RKO (cell line): Measurements from ENCODE around the gene KRTAP12-2.
"Not testable (repeated sequence)": the region's sequence is repeated elsewhere in the genome, so short reads cannot be mapped to it uniquely, and the experiment has no call there.

ENCODE experiments used
- DNase-seq: peaks from one replicate; pipeline ENCODE4 v3.0.0-alpha.2; 2016; ENCODE audit warnings: low spot score

KRTAP12-2 gene

GRCh38 chr21:44650265-44650972, 16.3 kb downstream of the KRTAP12-2 start:
- no peak for DNase-seq

- DNase-seq = no peak
Observed at GRCh38 chr21:44649521-44650100, 17.1 kb downstream of the KRTAP12-2 start.

- DNase-seq = no peak
Observed at GRCh38 chr21:44648557-44649311, 18.0 kb downstream of the KRTAP12-2 start.

DNA sequence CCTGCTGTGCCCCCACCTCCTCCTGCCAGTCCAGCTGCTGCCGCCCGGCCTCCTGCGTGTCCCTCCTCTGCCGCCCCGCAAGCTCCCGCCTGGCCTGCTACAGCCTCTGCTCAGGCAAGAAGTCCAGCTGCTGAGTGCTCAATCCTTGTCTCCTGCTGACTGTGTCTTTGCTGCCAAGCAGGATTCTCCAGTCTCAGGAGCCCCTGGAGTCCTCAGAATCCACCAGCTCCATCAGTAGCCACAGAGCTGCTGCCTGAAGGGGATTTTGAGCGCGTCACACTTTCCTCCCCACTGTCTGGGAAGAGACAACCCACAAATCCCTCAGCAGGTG, 19.5 kb downstream of the KRTAP12-2 start:
- DNase-seq = no peak

DNA sequence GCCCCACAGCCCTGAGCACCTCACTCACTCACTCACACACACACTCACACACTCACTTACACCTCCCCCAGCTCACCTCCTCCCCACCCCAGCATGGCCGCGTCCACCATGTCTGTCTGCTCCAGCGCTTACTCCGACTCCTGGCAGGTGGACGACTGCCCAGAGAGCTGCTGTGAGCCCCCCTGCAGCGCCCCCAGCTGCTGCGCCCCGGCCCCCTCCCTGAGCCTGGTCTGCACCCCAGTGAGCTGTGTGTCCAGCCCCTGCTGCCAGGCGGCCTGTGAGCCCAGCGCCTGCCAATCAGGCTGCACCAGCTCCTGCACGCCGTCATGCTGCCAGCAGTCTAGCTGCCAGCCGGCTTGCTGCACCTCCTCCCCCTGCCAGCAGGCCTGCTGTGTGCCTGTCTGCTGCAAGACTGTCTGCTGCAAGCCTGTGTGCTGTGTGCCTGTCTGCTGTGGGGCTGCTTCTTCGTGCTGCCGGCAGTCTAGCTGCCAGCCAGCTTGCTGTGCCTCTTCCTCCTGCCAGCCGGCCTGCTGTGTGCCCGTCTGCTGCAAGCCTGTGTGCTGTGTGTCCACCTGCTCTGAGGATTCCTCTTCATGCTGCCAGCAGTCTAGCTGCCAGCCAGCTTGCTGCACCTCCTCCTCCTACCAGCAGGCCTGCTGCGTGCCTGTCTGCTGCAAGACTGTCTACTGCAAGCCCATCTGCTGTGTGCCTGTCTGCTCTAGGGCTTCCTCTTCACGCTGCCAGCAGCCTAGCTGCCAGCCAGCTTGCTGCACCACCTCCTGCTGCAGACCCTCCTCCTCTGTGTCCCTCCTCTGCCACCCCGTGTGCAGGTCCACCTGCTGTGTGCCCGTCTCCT, 20.1 kb downstream of the KRTAP12-2 start, which contains the start of gene KRTAP10-11:
TSS of gene KRTAP10-11 (plus strand) at position 49 of the 856 bp plus-strand sequence. CDS start at position 94, 45 bp downstream.
- DNase-seq = not testable (repeated sequence)

DNA sequence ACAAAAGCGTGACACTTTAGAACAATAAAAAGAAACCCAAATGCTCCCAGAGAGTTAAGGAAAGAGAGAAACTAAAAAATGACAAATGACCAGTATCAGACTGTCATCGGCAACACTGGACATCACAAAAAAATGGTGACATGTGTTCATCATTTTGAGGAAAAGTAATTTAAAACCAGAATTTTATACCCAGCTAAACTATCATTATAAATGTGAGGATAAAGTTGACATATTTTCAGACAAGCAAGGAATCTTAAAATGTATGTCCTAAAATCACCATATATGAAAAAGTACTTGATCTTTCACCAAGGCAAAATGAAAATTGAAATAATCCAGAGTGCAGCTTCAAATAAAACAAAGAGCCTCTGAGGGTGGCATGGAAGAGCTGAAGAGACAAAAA, 21.8 kb downstream of the KRTAP12-2 start:
- DNase-seq = no peak

- no peak for DNase-seq
Observed at GRCh38 chr21:44643741-44644310, 22.9 kb downstream of the KRTAP12-2 start.

GRCh38 chr21:44640761-44641160, 26.0 kb downstream of the KRTAP12-2 start:
- no peak for DNase-seq

DNA sequence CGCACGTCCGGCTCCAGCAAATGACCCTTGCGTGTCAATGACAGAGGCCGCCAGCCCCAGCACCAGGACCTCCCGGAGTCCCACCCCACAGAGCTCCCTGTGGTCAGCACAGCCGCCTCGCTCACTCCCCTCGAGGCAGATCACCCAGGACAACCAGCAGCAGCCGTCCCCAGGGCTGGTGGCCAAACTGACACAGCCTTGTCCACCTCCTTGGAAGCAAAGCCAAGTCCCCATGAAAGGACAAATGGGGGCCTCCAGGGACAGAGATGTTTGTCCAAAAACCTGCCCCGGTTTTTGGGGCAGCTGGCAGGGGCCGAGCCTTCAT, 27.4 kb downstream of the KRTAP12-2 start:
- DNase-seq = no peak

DNA sequence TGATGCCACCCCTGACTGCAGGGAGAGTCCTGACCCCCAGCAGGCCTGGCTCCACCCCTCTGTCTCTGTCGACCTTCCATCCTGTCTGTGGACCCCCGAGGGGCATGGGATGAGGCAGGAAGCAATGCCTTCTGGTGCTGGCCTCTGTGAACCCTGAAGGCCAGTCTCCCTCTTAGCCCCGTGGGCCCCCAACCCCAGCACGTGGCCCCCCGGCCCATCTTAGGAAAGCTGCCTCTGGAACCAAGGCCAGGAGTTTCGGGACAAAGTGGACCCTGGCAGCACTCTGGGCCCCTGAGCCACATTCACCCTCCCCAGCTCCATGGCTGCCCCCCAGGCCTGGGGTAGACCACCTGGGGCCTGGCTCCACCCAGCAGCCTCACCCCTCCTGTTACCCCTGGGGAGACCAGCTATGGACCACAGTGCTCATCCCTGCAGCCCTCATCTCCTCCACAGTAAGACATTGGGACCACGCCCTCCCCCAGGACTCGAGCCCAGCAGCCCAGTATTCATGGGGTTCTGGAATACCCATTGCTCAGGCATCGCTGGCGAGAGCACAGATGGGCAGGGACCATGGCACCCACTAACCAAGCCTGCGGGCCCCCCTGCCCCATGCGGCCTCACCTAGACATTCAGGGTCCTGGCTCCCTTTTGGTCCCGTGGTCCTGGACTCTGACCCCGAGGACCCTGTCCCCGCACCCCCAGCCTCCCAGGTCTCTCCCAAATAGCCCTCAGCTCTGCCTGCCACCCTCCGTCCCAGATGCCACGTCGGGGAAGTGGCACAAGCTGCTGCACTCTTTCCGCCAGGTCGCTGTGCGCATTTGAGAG, 28.0 kb downstream of the KRTAP12-2 start:
- DNase-seq = not testable (repeated sequence)

GRCh38 chr21:44637851-44638348, 28.8 kb downstream of the KRTAP12-2 start:
- not testable (repeated sequence) for DNase-seq

- DNase-seq = no peak
Observed at GRCh38 chr21:44637018-44637850, 29.5 kb downstream of the KRTAP12-2 start, which contains the start of gene KRTAP10-10. KRTAP10-10 (plus strand) TSS chr21:44637356; CDS start chr21:44637418, 62 bp downstream.

DNA sequence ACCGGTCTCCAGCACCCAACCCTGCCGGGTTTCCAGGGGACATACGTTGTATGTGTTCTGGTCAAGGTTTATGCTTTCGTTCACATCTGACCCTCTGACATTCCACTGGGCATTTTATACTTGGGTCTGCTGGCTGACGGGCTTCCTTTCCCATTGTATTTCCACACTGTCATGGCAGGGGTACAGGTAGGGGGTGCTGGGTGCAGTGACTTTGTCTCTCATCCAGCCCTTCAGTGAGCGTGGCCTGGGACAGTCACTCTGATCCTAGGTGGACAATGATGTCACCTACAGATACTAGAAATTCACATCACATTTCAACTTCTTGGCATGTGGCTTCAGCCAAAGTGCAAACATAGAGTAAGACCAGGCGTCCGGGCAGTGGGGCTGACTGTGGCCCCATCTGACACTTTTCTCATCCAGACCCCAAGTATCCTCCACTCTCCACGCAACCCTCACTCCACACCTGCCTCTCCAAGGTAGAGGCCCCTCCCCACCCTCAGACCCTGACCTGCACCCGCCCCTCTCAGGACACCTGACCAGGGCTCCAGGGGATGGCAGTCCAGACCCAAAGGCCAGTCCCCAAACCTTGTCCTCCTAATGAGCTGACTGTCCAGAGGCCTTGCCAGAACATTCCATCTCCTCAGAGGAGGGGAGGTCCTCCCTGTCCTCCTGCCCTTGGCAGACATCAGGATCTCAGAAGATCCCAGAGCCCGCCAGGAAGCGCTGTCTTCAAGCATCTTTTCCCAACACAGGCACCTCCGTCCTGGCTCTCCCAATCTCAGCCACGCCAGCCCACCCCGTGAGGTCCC, 30.3 kb downstream of the KRTAP12-2 start:
- no peak for DNase-seq

GRCh38 chr21:44632067-44632466, 34.7 kb downstream of the KRTAP12-2 start:
- DNase-seq = no peak

DNA sequence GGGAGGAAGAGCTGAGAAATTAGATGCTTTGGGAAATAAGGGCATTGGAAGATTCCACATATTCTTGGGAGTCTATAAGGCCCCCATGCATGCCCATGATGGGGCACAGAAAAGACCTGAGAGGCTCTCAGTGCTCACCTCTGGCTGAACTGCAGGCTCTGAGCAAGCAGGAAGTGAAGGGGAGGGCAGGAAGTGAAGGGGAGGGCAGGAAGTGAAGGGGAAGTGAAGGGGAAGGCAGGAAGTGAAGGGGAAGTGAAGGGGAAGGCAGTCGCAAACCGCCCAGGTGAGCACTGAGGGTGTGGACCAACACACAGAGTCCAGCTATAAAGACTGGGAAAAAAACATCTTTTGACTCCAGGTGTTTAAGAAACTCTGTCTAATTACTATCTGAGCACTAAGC, 36.3 kb downstream of the KRTAP12-2 start:
- no peak for DNase-seq

- DNase-seq = no peak
Observed at GRCh38 chr21:44628707-44629391, 37.9 kb downstream of the KRTAP12-2 start.

DNA sequence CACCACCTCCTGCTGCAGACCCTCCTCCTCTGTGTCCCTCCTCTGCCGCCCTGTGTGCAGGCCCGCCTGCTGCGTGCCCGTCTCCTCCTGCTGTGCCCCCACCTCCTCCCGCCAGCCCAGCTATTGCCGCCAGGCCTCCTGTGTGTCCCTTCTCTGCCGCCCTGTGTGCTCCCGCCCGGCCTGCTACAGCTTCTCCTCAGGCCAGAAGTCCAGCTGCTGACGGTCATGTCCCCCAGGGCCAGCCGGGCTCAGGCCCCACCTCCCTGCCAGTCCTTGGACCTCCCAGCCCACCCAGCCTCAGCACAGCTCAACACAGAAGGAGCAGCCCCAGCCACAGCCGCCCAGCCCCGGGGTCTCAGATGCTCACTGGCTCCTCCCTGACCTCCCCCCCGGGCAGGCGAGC, 38.9 kb downstream of the KRTAP12-2 start:
- DNase-seq = not testable (repeated sequence)

- not testable (repeated sequence) for DNase-seq
Observed at GRCh38 chr21:44627181-44627822, 39.4 kb downstream of the KRTAP12-2 start.
